GM21723 (cell line): ENCODE measurements around the gene ELL3.
"Not testable (repeated sequence)": the region's sequence is repeated elsewhere in the genome, so short reads cannot be mapped to it uniquely, and the experiment has no call there.

Source experiments
- ATAC-seq: cut with Tn5 transposase; IDR thresholded peaks from one replicate; pipeline ENCODE4 v1.9.1; 2021; ENCODE audit warnings: mild to moderate bottlenecking, moderate library complexity; ENCODE audit not compliant: unreplicated experiment

ELL3 gene

GRCh38 chr15:43726306-43726705 lies 50.5 kb downstream of the ELL3 start:
- not testable (repeated sequence) for ATAC-seq

- no peak for ATAC-seq
Observed at GRCh38 chr15:43723151-43723550, 53.6 kb downstream of the ELL3 start.
